ENCODE measurements around the gene CALCOCO1. TPM values are rescaled to one million over a fixed set of nuclear protein-coding genes. Genes with fewer than 3 reads are reported as not detected.

Gene CALCOCO1
- total and polyA plus RNA-seq, 2 of the 8 experiments (the other 6 are each of a cell fraction or from before 2014, with no cell fraction given), result 20.3 to 39.3 TPM

DNA sequence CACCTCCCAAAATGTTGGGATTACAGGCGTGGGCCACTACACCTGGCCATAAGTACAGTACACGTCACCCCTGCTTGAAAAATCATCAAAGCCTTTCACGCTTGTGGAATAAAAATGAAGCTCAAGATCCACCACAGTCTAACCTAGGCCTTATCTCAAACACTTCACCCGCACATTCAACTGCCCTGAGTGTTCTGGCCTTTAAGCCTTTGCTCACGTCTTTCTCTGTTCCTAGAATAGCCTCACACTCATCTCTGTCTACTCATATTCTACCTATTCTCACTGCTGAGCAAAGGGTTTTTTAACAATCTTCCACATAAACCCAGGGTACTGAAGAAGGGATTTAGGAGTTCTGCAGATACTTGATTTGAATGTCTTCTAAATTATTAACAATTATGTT is 9.9 kb downstream of the CALCOCO1 start:
- H4K20me1 ChIP-seq (replicated peaks in 1 of 2; ENCODE audit: control insufficient read depth in 1 of 2, insufficient read depth in 2 of 2, low read length in 2 of 2), result peaks cover 0 to 3% of the 10 kb centered on the region in 2 experiments
- no peak overlapping the region for H3K14ac ChIP-seq (ENCODE audit: insufficient read length)
- H2AK5ac ChIP-seq (ENCODE audit: low read depth, low read length), result no peak overlapping the region
- no peak for TF ChIP-seq TAF7 (optimal IDR thresholded peaks at IDR 0.05; ENCODE audit: borderline replicate concordance, low read depth, low read length)
- no peak for TF ChIP-seq SIX5 (IDR thresholded peaks at IDR 0.05; ENCODE audit: low read depth, low read length)
- no peak for TF ChIP-seq CHD1 (IDR thresholded peaks at IDR 0.05; ENCODE audit: low read depth, low read length)
- TF ChIP-seq NANOG (IDR thresholded peaks at IDR 0.05; ENCODE audit: insufficient read depth, low read depth, low read length, poor library complexity, severe bottlenecking), result no peak
- TF ChIP-seq RAD21 (IDR thresholded peaks at IDR 0.05 in 1 of 2, conservative IDR thresholded peaks at IDR 0.05 in 1 of 2; ENCODE audit: low read depth in 2 of 2, low read length in 2 of 2), result no peak
- no peak for TF ChIP-seq SRF (IDR thresholded peaks at IDR 0.05; ENCODE audit: low read depth, low read length)
- TF ChIP-seq GABPA (IDR thresholded peaks at IDR 0.05; ENCODE audit: borderline replicate concordance, insufficient read depth, low read length), result no peak
- no peak for TF ChIP-seq SP4 (IDR thresholded peaks at IDR 0.05; ENCODE audit: low read length)
- TF ChIP-seq, protein P1, sequence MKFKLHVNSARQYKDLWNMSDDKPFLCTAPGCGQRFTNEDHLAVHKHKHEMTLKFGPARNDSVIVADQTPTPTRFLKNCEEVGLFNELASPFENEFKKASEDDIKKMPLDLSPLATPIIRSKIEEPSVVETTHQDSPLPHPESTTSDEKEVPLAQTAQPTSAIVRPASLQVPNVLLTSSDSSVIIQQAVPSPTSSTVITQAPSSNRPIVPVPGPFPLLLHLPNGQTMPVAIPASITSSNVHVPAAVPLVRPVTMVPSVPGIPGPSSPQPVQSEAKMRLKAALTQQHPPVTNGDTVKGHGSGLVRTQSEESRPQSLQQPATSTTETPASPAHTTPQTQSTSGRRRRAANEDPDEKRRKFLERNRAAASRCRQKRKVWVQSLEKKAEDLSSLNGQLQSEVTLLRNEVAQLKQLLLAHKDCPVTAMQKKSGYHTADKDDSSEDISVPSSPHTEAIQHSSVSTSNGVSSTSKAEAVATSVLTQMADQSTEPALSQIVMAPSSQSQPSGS (IDR thresholded peaks at IDR 0.05; ENCODE audit: low read length), result no peak
- TF ChIP-seq CREB1 (IDR thresholded peaks at IDR 0.05), result no peak
- TF ChIP-seq SAP30 (IDR thresholded peaks at IDR 0.05; ENCODE audit: insufficient read depth, insufficient replicate concordance, low read length), result no peak
- no peak for TF ChIP-seq TAF1 (IDR thresholded peaks at IDR 0.05; ENCODE audit: low read depth, low read length)
- H2AFZ ChIP-seq (ENCODE audit: low read length), result no peak overlapping the region
- no peak overlapping the region for H3K9ac ChIP-seq (replicated peaks in 1 of 4; ENCODE audit: extremely low read depth in 1 of 4, low read depth in 3 of 4, low read length in 3 of 4)
- H3K27ac ChIP-seq (ENCODE audit: low read depth, low read length), result no peak overlapping the region
- H3K27me3 ChIP-seq (replicated peaks in 1 of 4; ENCODE audit: control insufficient read depth in 3 of 4, extremely low read depth in 1 of 4, insufficient read depth in 3 of 4, low read length in 3 of 4), result no peaks in the 10 kb centered on the region
- no peaks in the 10 kb centered on the region for H3K79me1 ChIP-seq (ENCODE audit: low read depth, low read length)
- H3K4me3 ChIP-seq (ENCODE audit: extremely low read depth in 1 of 4, insufficient read depth in 2 of 4, low read depth in 3 of 4, low read length in 4 of 4), result no peak overlapping the region
- FAIRE-seq (no peak), DNase-seq (ENCODE audit: low read depth in 1 of 2, low spot score in 2 of 2) (no peak)
- no peak overlapping the region for H3K4ac ChIP-seq (replicated peaks; ENCODE audit: insufficient read length, low read depth, low read length)
- no peak overlapping the region for H3K56ac ChIP-seq (replicated peaks; ENCODE audit: insufficient read length, low read depth, low read length)
- WGBS, 2 experiments (ENCODE audit: extremely low coverage in 1 of 2, insufficient coverage in 1 of 2, insufficient read length in 1 of 2, insufficient replicate concordance in 2 of 2, low coverage in 1 of 2, low lambda C conversion rate in 2 of 2, missing lambda C conversion rate in 1 of 2), result 91% methylated on average over 5 of the region's 5 CpGs; no CpG with 5 or more reads in 1 of the 2 experiments
- no peak overlapping the region for H4K8ac ChIP-seq (ENCODE audit: extremely low read depth, insufficient read depth, low read length)
- H3K9me3 ChIP-seq (ENCODE audit: insufficient read depth in 2 of 2, low read depth in 1 of 2, low read length in 1 of 2), result no peaks in the 10 kb centered on the region
- no peak overlapping the region for H4K5ac ChIP-seq (ENCODE audit: insufficient read length, low read depth, low read length)
- H2BK12ac ChIP-seq (ENCODE audit: low read depth, low read length), result no peak overlapping the region
- H3K23ac ChIP-seq (ENCODE audit: insufficient read length), result no peak overlapping the region
- no peaks in the 10 kb centered on the region; a peak in 1 of 7 replicates for H3K4me1 ChIP-seq (replicated peaks in 1 of 4; ENCODE audit: control insufficient read depth in 3 of 4, insufficient read depth in 4 of 4, low read length in 3 of 4)
- no peak overlapping the region for H4K91ac ChIP-seq (replicated peaks; ENCODE audit: insufficient read length, low read length)
- no peak overlapping the region for H3K18ac ChIP-seq (ENCODE audit: extremely low read depth, low read length)
- no peak overlapping the region for H2BK5ac ChIP-seq (ENCODE audit: low read depth, low read length)
- no peaks in the 10 kb centered on the region; a peak in 1 of 8 replicates for H3K36me3 ChIP-seq (ENCODE audit: control insufficient read depth in 2 of 4, insufficient read depth in 4 of 4, low read length in 3 of 4)
- POLR2A ChIA-PET (ENCODE audit: partially characterized antibody), result no interaction called here
- H3K79me2 ChIP-seq (ENCODE audit: control insufficient read depth in 1 of 2, insufficient read depth in 2 of 2, low read length in 2 of 2), result no peaks in the 10 kb centered on the region
- no peak overlapping the region for H2BK15ac ChIP-seq (ENCODE audit: low read length)
- no peak overlapping the region for H3K4me2 ChIP-seq (ENCODE audit: insufficient read depth in 1 of 2, low read depth in 2 of 2, low read length in 2 of 2)
- H2BK20ac ChIP-seq (ENCODE audit: low read length), result no peak overlapping the region
- CTCF ChIA-PET (ENCODE audit: partially characterized antibody), result interaction anchor here (1.1 to 5.6 kb wide), 6 partner anchors 15 to 40 kb away, joined by 3 to 82 read pairs (median 8); no protein-coding TSS in a partner anchor
- H3K23me2 ChIP-seq (ENCODE audit: low read depth, low read length), result no peaks in the 10 kb centered on the region
- H2BK120ac ChIP-seq (replicated peaks; ENCODE audit: low read depth, low read length), result no peak overlapping the region
